Type B pancreatic cell (in vitro differentiated cells): Measurements from ENCODE around the gene PSMD12. TPM values are rescaled to one million over a fixed set of nuclear protein-coding genes. Genes with fewer than 3 reads are reported as not detected.

Experiments
- DNase-seq: peaks from one replicate; pipeline ENCODE4 v3.0.0; 2021; ENCODE audit warnings: mixed read lengths; ENCODE audit not compliant: unreplicated experiment; ENCODE audit errors: extremely low spot score
- H3K27ac Mint-ChIP-seq: 2 replicates; pipeline ENCODE4 v1.8.0; 2021; ENCODE audit warnings: mild to moderate bottlenecking, mixed read lengths
- H3K27me3 Mint-ChIP-seq: 2 replicates; pipeline ENCODE4 v1.8.0; 2021; ENCODE audit warnings: mixed read lengths
- H3K36me3 Mint-ChIP-seq: 2 replicates; pipeline ENCODE4 v1.8.0; 2021; ENCODE audit warnings: mixed read lengths
- H3K4me1 Mint-ChIP-seq: one replicate; pipeline ENCODE4 v1.8.0; 2021; ENCODE audit warnings: mixed read lengths; ENCODE audit not compliant: unreplicated experiment
- H3K4me3 Mint-ChIP-seq: 2 replicates; pipeline ENCODE4 v1.8.0; 2021; ENCODE audit warnings: mild to moderate bottlenecking, mixed read lengths
- H3K9me3 Mint-ChIP-seq: 2 replicates; pipeline ENCODE4 v1.8.0; 2021; ENCODE audit warnings: mixed read lengths
- CTCF ChIP-seq: fragments of 200-600 bp; sonication (generic); conservative IDR thresholded peaks from 2 replicates; pipeline ENCODE4 v1.5.0; 2021; ENCODE audit warnings: antibody characterized with exemption, mild to moderate bottlenecking
- total RNA-seq: library from RNA; stranded (reverse); gene quantifications from 2 replicates; pipeline ENCODE4 v1.2.1, GENCODE V29; 2021; ENCODE audit warnings: low replicate concordance

Gene PSMD12
- total RNA-seq, 1 donor from 2014 or later = 43.2 TPM

DNA sequence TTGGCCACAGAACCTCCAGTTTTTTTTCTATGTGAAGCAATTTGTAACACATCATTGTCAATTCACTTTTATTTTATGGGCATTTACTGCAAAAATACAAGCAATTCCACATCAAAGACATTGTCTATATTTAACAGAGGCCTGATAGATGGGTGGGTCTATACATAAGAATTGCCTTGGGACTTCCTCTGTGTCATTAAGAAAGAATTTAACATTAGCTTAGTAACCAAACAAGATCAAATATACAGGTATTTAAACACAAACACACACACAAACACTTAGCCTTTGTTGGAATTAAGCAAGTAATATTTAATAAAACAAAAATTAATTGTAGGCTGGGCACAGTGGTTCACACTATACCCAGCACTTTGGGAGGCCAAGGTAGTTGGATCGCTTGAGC, 6.4 kb upstream of the PSMD12 start:
- TF ChIP-seq CTCF = no peak

GRCh38 chr17:67369676-67370075, 3.3 kb upstream of the PSMD12 start:
- Mint-ChIP-seq H3K4me3 (no peak overlapping the region), H3K4me1 (peaks cover 19% of the 10 kb centered on the region), H3K36me3 (no peaks in the 10 kb centered on the region), H3K27me3 (peaks cover 3% of the 10 kb centered on the region), H3K27ac (no peak overlapping the region), H3K9me3 (no peaks in the 10 kb centered on the region)
- no peak for DNase-seq
- no peak for TF ChIP-seq CTCF

More for the DNA sequence above, 6.4 kb upstream of the PSMD12 start:
- Mint-ChIP-seq H3K27ac (no peak overlapping the region), H3K4me1 (peaks cover 15% of the 10 kb centered on the region), H3K36me3 (no peaks in the 10 kb centered on the region), H3K4me3 (no peak overlapping the region), H3K9me3 (no peaks in the 10 kb centered on the region), H3K27me3 (peaks cover 5% of the 10 kb centered on the region)
- no peak for DNase-seq

DNA sequence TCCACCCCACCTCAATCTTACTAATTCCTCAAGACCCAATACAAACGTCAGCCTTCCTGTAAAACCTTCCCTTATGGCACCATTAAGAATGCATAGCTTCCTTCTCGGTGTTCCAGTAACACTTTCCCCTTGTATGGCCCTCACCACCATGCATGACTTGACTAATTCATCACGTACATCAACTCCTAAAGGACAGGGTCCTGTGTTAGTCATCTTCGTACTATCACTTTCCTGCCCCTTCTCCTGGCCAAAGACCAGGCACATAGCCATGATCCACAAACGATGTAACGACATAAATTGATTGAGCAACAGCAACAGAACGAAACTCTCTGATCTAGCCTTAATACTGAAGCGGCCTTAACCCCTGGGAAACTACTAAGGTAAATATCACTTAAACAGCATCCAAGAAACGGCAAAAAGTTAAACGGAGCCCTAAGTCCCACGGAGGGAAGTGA, 612 bp downstream of the PSMD12 start:
- Mint-ChIP-seq H3K9me3 (no peaks in the 10 kb centered on the region), H3K4me3 (peak overlapping the region; percentile 99), H3K27me3 (no peaks in the 10 kb centered on the region), H3K4me1 (peaks cover 23% of the 10 kb centered on the region), H3K27ac (peak overlapping the region; percentile 95), H3K36me3 (peaks cover 12% of the 10 kb centered on the region)
- DNase-seq = no peak
- no peak for TF ChIP-seq CTCF

DNA sequence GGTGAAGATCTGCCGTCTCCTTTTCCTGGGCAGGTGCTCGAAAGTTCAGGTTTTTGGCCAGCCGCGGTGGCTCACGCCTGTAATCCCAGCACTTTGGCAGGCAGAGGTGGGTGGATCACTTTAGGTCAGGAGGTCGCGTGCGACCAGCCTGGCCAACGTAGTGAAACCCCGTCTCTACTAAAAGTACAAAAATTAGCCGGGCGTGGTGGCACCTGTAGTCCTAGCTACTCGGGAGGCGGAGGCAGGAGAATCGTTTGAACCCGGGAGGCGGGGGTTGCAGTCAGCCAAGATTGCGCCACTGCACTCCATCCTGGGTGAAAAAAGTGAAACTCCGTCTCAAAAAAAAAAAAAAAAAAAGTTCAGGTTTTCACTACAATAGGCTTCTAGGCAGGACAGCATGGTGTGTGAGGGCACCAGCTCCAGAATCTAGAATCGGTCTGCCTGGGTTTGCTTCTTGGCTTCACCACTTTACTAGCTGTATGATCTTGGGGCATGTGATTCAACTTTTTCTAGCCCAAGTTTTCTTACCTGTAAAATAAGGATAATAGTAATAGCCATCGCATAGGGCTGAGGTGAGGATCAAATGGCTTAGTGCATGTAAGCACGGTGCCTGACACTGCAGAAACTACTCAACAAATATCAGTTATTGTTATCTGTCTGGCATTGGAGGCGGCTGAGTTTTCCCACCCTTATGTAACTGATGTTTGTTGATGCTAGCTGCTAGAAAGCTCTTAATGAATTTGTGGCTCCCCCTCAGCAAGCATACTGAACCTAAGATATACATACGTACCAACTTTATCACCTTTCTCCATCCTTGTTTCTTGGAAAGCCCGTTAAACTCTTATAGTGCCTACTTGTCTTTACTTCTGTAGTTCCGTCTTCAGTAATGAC, 1.3 kb downstream of the PSMD12 start:
- H3K4me1 Mint-ChIP-seq = peaks cover 23% of the 10 kb centered on the region
- H3K9me3 Mint-ChIP-seq = no peaks in the 10 kb centered on the region
- no peak for DNase-seq
- no peak for TF ChIP-seq CTCF
- H3K27ac Mint-ChIP-seq = peak overlapping the region; percentile 95
- H3K36me3 Mint-ChIP-seq = peaks cover 13% of the 10 kb centered on the region
- peak overlapping the region; percentile 99 for H3K4me3 Mint-ChIP-seq
- no peaks in the 10 kb centered on the region for H3K27me3 Mint-ChIP-seq

GRCh38 chr17:67362173-67362572, 4.2 kb downstream of the PSMD12 start:
- no peaks in the 10 kb centered on the region for H3K9me3 Mint-ChIP-seq
- peaks cover 20% of the 10 kb centered on the region for H3K36me3 Mint-ChIP-seq
- no peak overlapping the region for H3K27ac Mint-ChIP-seq
- H3K4me3 Mint-ChIP-seq = no peak overlapping the region
- H3K27me3 Mint-ChIP-seq = no peaks in the 10 kb centered on the region
- no peak for DNase-seq
- TF ChIP-seq CTCF = no peak
- H3K4me1 Mint-ChIP-seq = peaks cover 27% of the 10 kb centered on the region
